Measurements from ENCODE around the gene GPR35. TPM values are rescaled to one million over a fixed set of nuclear protein-coding genes. Genes with fewer than 3 reads are reported as not detected.
A peak's percentile ranks its signal among the peaks of the same experiment; 100 is the strongest.

GPR35 gene
- total and polyA plus RNA-seq, 2 of the 13 experiments (the other 11 are each of a cell fraction or from before 2014, with no cell fraction given): 27.1 to 44.2 TPM

DNA sequence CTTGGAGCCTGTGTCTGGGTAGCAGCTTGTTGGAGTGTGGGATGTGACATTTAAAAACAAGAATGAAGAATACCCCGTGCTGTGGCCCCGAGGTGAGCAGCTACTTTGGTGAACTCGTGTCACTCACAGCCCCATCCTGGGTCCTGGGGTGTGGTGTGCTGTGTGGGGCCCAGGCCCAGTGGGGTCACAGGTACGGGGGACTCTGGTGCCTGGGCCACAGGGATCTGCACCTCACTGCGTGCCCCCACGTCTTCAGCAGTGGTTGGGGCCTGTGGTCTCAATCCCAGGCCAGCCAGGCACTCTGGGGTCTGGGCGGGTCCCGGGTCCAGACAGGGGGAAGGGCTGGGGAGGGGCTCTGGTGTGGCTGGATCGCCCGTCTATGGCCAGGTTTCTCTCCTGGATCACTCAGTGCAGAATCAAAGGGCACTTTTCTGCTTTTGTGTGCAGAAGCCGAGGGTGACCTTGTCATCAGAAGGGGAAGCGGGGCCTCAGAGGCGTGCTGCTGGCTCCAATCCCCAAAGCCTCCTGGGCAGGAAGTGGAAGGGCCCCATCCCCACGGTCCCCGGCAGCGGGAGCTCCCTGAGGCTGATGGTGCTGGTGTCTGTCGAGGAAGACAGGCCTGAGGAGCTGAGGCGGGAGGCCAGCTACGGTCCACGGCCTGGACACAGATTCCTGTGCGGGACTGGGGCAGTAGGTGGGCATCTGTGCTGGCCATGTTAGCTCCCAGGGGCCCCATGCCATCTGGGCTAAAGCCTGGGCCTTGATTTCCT is 1.4 kb downstream of the GPR35 start (continued):
- TF ChIP-seq, protein P1, sequence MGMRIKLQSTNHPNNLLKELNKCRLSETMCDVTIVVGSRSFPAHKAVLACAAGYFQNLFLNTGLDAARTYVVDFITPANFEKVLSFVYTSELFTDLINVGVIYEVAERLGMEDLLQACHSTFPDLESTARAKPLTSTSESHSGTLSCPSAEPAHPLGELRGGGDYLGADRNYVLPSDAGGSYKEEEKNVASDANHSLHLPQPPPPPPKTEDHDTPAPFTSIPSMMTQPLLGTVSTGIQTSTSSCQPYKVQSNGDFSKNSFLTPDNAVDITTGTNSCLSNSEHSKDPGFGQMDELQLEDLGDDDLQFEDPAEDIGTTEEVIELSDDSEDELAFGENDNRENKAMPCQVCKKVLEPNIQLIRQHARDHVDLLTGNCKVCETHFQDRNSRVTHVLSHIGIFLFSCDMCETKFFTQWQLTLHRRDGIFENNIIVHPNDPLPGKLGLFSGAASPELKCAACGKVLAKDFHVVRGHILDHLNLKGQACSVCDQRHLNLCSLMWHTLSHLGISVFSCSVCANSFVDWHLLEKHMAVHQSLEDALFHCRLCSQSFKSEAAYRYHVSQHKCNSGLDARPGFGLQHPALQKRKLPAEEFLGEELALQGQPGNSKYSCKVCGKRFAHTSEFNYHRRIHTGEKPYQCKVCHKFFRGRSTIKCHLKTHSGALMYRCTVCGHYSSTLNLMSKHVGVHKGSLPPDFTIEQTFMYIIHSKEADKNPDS (CRISPR knock-in tag; IDR thresholded peaks at IDR 0.05): no peak
- TF ChIP-seq SIX4 (CRISPR knock-in tag; IDR thresholded peaks at IDR 0.05) (no peak), ZBTB7A (CRISPR knock-in tag; IDR thresholded peaks at IDR 0.05) (peak; percentile 80), FOXM1 (CRISPR knock-in tag; IDR thresholded peaks at IDR 0.05) (no peak), TFE3 (CRISPR knock-in tag; IDR thresholded peaks at IDR 0.05) (peak; percentile 71), PPARG (CRISPR knock-in tag; conservative IDR thresholded peaks at IDR 0.05) (peak; percentile 48; the same call in 1 of the 2 replicates), SETDB1 (CRISPR knock-in tag; IDR thresholded peaks at IDR 0.05; ENCODE audit: borderline replicate concordance) (no peak), ZNF775 (CRISPR knock-in tag; IDR thresholded peaks at IDR 0.05; ENCODE audit: borderline replicate concordance) (0 out of 2 replicates have a peak, but pooled peaks have one; percentile 55), ZNF263 (CRISPR knock-in tag; IDR thresholded peaks at IDR 0.05) (peak; percentile 63; the same call in 1 of the 2 replicates), CEBPB (IDR thresholded peaks at IDR 0.05; ENCODE audit: borderline replicate concordance, low read depth, low read length) (no peak), SP140L (CRISPR knock-in tag; IDR thresholded peaks at IDR 0.05; ENCODE audit: borderline replicate concordance) (no peak), JUN (CRISPR knock-in tag; IDR thresholded peaks at IDR 0.05) (0 out of 2 replicates have a peak, but pooled peaks have one; percentile 38), ZNF337 (CRISPR knock-in tag; IDR thresholded peaks at IDR 0.05; ENCODE audit: borderline replicate concordance, low read depth) (no peak), MAFG (CRISPR knock-in tag; IDR thresholded peaks at IDR 0.05) (no peak)
- TF ChIP-seq, protein P2, sequence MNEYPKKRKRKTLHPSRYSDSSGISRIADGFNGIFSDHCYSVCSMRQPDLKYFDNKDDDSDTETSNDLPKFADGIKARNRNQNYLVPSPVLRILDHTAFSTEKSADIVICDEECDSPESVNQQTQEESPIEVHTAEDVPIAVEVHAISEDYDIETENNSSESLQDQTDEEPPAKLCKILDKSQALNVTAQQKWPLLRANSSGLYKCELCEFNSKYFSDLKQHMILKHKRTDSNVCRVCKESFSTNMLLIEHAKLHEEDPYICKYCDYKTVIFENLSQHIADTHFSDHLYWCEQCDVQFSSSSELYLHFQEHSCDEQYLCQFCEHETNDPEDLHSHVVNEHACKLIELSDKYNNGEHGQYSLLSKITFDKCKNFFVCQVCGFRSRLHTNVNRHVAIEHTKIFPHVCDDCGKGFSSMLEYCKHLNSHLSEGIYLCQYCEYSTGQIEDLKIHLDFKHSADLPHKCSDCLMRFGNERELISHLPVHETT (CRISPR knock-in tag; conservative IDR thresholded peaks at IDR 0.05): 0 out of 2 replicates have a peak, but pooled peaks have one; percentile 76
- TF ChIP-seq, protein P3, sequence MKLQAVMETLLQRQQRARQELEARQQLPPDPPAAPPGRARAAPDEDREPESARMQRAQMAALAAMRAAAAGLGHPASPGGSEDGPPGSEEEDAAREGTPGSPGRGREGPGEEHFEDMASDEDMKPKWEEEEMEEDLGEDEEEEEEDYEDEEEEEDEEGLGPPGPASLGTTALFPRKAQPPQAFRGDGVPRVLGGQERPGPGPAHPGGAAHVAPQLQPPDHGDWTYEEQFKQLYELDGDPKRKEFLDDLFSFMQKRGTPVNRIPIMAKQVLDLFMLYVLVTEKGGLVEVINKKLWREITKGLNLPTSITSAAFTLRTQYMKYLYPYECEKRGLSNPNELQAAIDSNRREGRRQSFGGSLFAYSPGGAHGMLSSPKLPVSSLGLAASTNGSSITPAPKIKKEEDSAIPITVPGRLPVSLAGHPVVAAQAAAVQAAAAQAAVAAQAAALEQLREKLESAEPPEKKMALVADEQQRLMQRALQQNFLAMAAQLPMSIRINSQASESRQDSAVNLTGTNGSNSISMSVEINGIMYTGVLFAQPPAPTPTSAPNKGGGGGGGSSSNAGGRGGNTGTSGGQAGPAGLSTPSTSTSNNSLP (IDR thresholded peaks at IDR 0.05; ENCODE audit: low read depth, low read length): peak; percentile 32; the same call in 1 of the 2 replicates
- TF ChIP-seq, protein P4, sequence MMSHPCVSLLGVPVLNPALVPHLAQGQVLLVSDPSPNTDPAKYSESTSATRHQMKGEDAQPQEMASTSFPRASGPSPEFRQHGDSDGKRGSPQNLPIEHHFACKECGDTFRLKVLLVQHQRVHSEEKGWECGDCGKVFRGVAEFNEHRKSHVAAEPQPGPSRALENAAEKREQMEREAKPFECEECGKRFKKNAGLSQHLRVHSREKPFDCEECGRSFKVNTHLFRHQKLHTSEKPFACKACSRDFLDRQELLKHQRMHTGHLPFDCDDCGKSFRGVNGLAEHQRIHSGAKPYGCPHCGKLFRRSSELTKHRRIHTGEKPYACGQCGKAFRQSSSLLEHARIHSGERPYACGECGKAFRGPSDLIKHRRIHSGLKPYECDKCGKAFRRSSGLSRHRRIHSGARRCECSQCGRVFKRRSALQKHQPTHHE (CRISPR knock-in tag; IDR thresholded peaks at IDR 0.05; ENCODE audit: borderline replicate concordance): peak; percentile 34; the same call in 1 of the 2 replicates
- TF ChIP-seq, protein P5, sequence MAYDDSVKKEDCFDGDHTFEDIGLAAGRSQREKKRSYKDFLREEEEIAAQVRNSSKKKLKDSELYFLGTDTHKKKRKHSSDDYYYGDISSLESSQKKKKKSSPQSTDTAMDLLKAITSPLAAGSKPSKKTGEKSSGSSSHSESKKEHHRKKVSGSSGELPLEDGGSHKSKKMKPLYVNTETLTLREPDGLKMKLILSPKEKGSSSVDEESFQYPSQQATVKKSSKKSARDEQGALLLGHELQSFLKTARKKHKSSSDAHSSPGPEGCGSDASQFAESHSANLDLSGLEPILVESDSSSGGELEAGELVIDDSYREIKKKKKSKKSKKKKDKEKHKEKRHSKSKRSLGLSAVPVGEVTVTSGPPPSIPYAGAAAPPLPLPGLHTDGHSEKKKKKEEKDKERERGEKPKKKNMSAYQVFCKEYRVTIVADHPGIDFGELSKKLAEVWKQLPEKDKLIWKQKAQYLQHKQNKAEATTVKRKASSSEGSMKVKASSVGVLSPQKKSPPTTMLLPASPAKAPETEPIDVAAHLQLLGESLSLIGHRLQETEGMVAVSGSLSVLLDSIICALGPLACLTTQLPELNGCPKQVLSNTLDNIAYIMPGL (CRISPR knock-in tag; IDR thresholded peaks at IDR 0.05; ENCODE audit: borderline replicate concordance in 1 of 2, low read depth in 1 of 2): peak; percentile 58 to 71; a peak in 2 of 4 replicates
